ENCODE data around the gene FADS6.

Gene FADS6

DNA sequence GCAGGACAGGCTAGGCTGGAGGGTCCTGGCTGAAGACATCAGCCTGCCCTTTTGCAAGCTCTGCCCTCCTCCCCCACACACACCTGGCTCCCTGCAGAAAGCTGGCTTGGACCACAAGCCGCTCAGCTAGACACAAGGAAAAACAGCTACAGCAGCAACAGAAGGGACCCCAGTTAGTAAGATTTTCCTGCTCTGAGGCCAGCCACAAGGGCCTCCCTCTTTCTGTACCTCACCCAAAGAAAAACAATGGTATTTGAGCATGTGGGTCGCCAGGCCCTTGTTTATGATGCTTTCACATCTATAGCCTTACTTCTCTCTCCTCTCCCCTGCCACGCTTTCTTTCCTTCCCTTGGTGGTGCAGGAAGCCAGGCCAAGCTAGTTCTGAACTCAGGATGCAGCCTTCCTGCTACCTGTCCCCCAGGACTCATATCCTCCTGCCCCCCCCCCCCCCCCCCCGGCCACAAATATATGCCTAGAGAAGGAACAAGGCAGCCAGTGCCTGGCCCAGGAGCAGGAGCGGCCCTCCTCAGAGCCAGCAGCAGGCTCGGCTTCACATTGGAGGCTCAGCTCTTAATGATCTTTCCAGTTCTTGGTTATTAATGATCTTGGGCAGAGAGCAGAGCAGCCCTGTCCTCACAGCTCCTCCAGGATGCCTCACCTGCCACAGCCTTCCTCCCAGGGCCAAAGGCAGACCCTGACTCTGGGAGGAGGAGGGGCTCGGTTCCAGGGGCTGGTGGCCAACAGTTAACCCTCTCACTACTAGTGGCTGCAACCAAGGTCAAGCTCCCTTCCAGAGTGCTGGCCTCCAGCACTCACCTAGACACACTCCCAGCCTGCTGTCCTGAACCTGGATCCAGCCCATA, 53.2 kb downstream of the FADS6 start:
- Histone ChIP-seq H3K23ac (ENCODE audit: low read length) (peak overlapping the region; percentile 35), H3K4me2 (ENCODE audit: low read length) (no peak overlapping the region), H3K36me3 (ENCODE audit: control insufficient read depth, insufficient read depth, low read length) (no peaks in the 10 kb centered on the region), H3K18ac (ENCODE audit: low read length) (no peak overlapping the region), H4K5ac (ENCODE audit: low read length) (no peak overlapping the region), H3K79me2 (ENCODE audit: control insufficient read depth, insufficient read depth, low read length) (no peaks in the 10 kb centered on the region), H3K9ac (ENCODE audit: low read length) (no peak overlapping the region), H3K4me3 (ENCODE audit: low read length) (no peak overlapping the region), H3K4ac (ENCODE audit: low read depth, low read length) (no peak overlapping the region), H3K56ac (ENCODE audit: low read length) (peak overlapping the region; percentile 25), H2BK5ac (ENCODE audit: low read length) (no peak overlapping the region), H3K4me1 (ENCODE audit: control insufficient read depth, low read depth, low read length) (peaks cover 4% of the 10 kb centered on the region), H3K79me1 (ENCODE audit: low read length) (no peaks in the 10 kb centered on the region), H2BK120ac (ENCODE audit: low read depth, low read length) (no peak overlapping the region), H2AK5ac (ENCODE audit: low read length) (no peak overlapping the region), H3K27ac (ENCODE audit: low read depth, low read length) (no peak overlapping the region), H3K27me3 (ENCODE audit: insufficient read depth, low read length, poor library complexity) (peaks cover 2% of the 10 kb centered on the region), H2BK15ac (replicated peaks; ENCODE audit: low read depth) (no peak overlapping the region), H4K8ac (ENCODE audit: low read depth, low read length) (no peak overlapping the region)
- WGBS (ENCODE audit: extremely low coverage, insufficient coverage, low lambda C conversion rate), result no CpG with 5 or more reads among the region's 7 CpGs
- DNase-seq, result no peak

DNA sequence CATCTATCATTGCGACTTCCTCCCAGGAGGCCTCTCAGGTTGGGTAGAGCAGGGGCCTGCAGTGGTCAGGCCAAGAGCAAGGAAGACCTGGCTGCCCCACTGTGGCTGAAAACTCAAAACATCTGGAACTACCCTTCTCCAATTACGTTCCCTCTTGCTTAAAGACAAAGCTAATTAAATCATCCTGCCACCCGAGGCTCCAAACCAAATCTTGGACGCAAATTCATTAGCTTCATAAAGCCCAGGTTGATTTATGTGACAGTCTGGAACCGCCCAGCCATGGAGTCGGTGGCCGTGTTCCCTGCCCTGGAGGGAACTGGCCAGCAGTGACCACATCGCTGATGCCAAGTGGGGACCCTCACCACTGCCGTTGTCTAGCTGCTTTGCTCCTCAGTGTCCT, 55.2 kb downstream of the FADS6 start:
- H3K36me3 ChIP-seq (ENCODE audit: control insufficient read depth, insufficient read depth, low read length), result no peaks in the 10 kb centered on the region
- peaks cover 4% of the 10 kb centered on the region for H3K4me1 ChIP-seq (ENCODE audit: control insufficient read depth, low read depth, low read length)
- H3K27me3 ChIP-seq (ENCODE audit: insufficient read depth, low read length, poor library complexity), result no peaks in the 10 kb centered on the region
- H2BK5ac ChIP-seq (ENCODE audit: low read length), result no peak overlapping the region
- H3K4me3 ChIP-seq (ENCODE audit: low read length), result no peak overlapping the region
- no peak overlapping the region for H3K27ac ChIP-seq (ENCODE audit: low read depth, low read length)
- no peak overlapping the region for H2BK120ac ChIP-seq (ENCODE audit: low read depth, low read length)
- no peaks in the 10 kb centered on the region for H3K79me2 ChIP-seq (ENCODE audit: control insufficient read depth, insufficient read depth, low read length)
- H3K18ac ChIP-seq (ENCODE audit: low read length), result no peak overlapping the region
- no peak overlapping the region for H3K23ac ChIP-seq (ENCODE audit: low read length)
- H3K4me2 ChIP-seq (ENCODE audit: low read length), result no peak overlapping the region
- no peak overlapping the region for H3K4ac ChIP-seq (ENCODE audit: low read depth, low read length)
- no peak for DNase-seq
- no CpG with 5 or more reads among the region's 9 CpGs for WGBS (ENCODE audit: extremely low coverage, insufficient coverage, low lambda C conversion rate)
- no peak overlapping the region for H3K9ac ChIP-seq (ENCODE audit: low read length)
- no peak overlapping the region for H4K8ac ChIP-seq (ENCODE audit: low read depth, low read length)
- H3K56ac ChIP-seq (ENCODE audit: low read length), result no peak overlapping the region
- H2AK5ac ChIP-seq (ENCODE audit: low read length), result no peak overlapping the region
- H2BK15ac ChIP-seq (replicated peaks; ENCODE audit: low read depth), result no peak overlapping the region
- no peaks in the 10 kb centered on the region for H3K79me1 ChIP-seq (ENCODE audit: low read length)
- no peak overlapping the region for H4K5ac ChIP-seq (ENCODE audit: low read length)

DNA sequence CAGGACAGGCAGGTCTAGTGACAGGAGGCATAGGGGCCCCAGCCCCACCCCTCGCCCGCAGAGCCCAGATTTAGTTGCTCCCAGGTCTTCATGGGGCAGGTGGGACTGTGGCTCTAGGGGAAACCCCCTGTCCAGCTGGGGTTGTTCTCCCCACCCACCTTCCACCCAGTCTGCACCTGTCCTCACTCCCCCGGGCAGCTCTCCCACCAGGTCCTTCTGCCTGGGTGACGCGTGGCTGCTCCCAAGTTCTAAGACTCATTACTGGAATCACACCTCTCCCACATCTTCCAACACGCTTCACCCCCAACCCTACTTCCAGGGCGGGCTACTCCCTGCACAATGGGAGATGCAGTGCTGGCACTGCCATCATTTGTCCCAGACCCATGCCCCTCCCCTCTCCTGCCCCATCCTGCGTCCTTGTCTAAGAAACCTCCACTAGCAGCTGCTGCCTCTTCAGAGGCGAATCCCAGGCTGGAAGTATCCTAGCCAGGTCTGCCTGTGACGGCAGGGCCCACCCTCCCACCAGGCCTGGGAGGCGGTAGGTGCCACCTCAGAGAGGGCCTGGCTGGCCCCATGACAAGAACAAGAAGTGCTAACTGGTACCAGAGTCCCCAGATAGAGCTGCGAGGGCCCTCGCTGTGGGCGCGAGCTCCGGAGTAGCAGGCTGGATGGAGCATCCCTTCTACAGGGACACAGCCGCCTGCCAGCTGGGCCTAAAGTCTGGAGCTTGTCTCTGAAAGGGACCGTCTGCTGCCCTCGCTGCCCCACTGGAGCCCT, 56.6 kb downstream of the FADS6 start:
- Histone ChIP-seq H3K4ac (ENCODE audit: low read depth, low read length) (no peak overlapping the region), H3K18ac (ENCODE audit: low read length) (no peak overlapping the region), H2BK15ac (replicated peaks; ENCODE audit: low read depth) (no peak overlapping the region), H2BK5ac (ENCODE audit: low read length) (no peak overlapping the region), H4K8ac (ENCODE audit: low read depth, low read length) (no peak overlapping the region), H3K9ac (ENCODE audit: low read length) (no peak overlapping the region), H3K23ac (ENCODE audit: low read length) (no peak overlapping the region), H3K36me3 (ENCODE audit: control insufficient read depth, insufficient read depth, low read length) (no peaks in the 10 kb centered on the region), H4K5ac (ENCODE audit: low read length) (no peak overlapping the region), H3K79me2 (ENCODE audit: control insufficient read depth, insufficient read depth, low read length) (no peaks in the 10 kb centered on the region), H3K4me1 (ENCODE audit: control insufficient read depth, low read depth, low read length) (peaks cover 4% of the 10 kb centered on the region), H3K4me3 (ENCODE audit: low read length) (no peak overlapping the region), H2AK5ac (ENCODE audit: low read length) (no peak overlapping the region), H3K27me3 (ENCODE audit: insufficient read depth, low read length, poor library complexity) (no peaks in the 10 kb centered on the region), H3K79me1 (ENCODE audit: low read length) (no peaks in the 10 kb centered on the region), H3K27ac (ENCODE audit: low read depth, low read length) (no peak overlapping the region), H2BK120ac (ENCODE audit: low read depth, low read length) (no peak overlapping the region), H3K4me2 (ENCODE audit: low read length) (no peak overlapping the region), H3K56ac (ENCODE audit: low read length) (no peak overlapping the region)
- no CpG with 5 or more reads among the region's 19 CpGs for WGBS (ENCODE audit: extremely low coverage, insufficient coverage, low lambda C conversion rate)
- DNase-seq, result no peak

GRCh38 chr17:74836191-74836590, 57.2 kb downstream of the FADS6 start:
- no peak overlapping the region for H2BK5ac ChIP-seq (ENCODE audit: low read length)
- H3K79me2 ChIP-seq (ENCODE audit: control insufficient read depth, insufficient read depth, low read length), result no peaks in the 10 kb centered on the region
- no peak overlapping the region for H3K4me2 ChIP-seq (ENCODE audit: low read length)
- no peak overlapping the region for H3K9ac ChIP-seq (ENCODE audit: low read length)
- H4K8ac ChIP-seq (ENCODE audit: low read depth, low read length), result no peak overlapping the region
- no peak overlapping the region for H3K4me3 ChIP-seq (ENCODE audit: low read length)
- WGBS (ENCODE audit: extremely low coverage, insufficient coverage, low lambda C conversion rate), result no CpG with 5 or more reads among the region's 26 CpGs
- H2BK15ac ChIP-seq (replicated peaks; ENCODE audit: low read depth), result no peak overlapping the region
- no peak overlapping the region for H2AK5ac ChIP-seq (ENCODE audit: low read length)
- no peak overlapping the region for H3K27ac ChIP-seq (ENCODE audit: low read depth, low read length)
- no peak overlapping the region for H4K5ac ChIP-seq (ENCODE audit: low read length)
- no peak overlapping the region for H3K4ac ChIP-seq (ENCODE audit: low read depth, low read length)
- no peak overlapping the region for H2BK120ac ChIP-seq (ENCODE audit: low read depth, low read length)
- no peak for DNase-seq
- no peaks in the 10 kb centered on the region for H3K27me3 ChIP-seq (ENCODE audit: insufficient read depth, low read length, poor library complexity)
- no peak overlapping the region for H3K23ac ChIP-seq (ENCODE audit: low read length)
- H3K36me3 ChIP-seq (ENCODE audit: control insufficient read depth, insufficient read depth, low read length), result no peaks in the 10 kb centered on the region
- no peak overlapping the region for H3K18ac ChIP-seq (ENCODE audit: low read length)
- H3K4me1 ChIP-seq (ENCODE audit: control insufficient read depth, low read depth, low read length), result peaks cover 4% of the 10 kb centered on the region
- H3K79me1 ChIP-seq (ENCODE audit: low read length), result no peaks in the 10 kb centered on the region
- no peak overlapping the region for H3K56ac ChIP-seq (ENCODE audit: low read length)

GRCh38 chr17:74833501-74834377, 59.7 kb downstream of the FADS6 start:
- Histone ChIP-seq H3K18ac (ENCODE audit: low read length) (no peak overlapping the region), H3K23ac (ENCODE audit: low read length) (no peak overlapping the region), H3K36me3 (ENCODE audit: control insufficient read depth, insufficient read depth, low read length) (no peaks in the 10 kb centered on the region), H3K4me3 (ENCODE audit: low read length) (no peak overlapping the region), H3K27me3 (ENCODE audit: insufficient read depth, low read length, poor library complexity) (no peaks in the 10 kb centered on the region), H3K79me1 (ENCODE audit: low read length) (no peaks in the 10 kb centered on the region), H3K9ac (ENCODE audit: low read length) (no peak overlapping the region), H2BK15ac (replicated peaks; ENCODE audit: low read depth) (no peak overlapping the region), H3K4me2 (ENCODE audit: low read length) (no peak overlapping the region), H4K8ac (ENCODE audit: low read depth, low read length) (no peak overlapping the region), H2BK120ac (ENCODE audit: low read depth, low read length) (no peak overlapping the region), H2AK5ac (ENCODE audit: low read length) (no peak overlapping the region), H3K4me1 (ENCODE audit: control insufficient read depth, low read depth, low read length) (no peaks in the 10 kb centered on the region), H4K5ac (ENCODE audit: low read length) (no peak overlapping the region), H3K79me2 (ENCODE audit: control insufficient read depth, insufficient read depth, low read length) (no peaks in the 10 kb centered on the region), H3K56ac (ENCODE audit: low read length) (no peak overlapping the region), H3K4ac (ENCODE audit: low read depth, low read length) (no peak overlapping the region), H2BK5ac (ENCODE audit: low read length) (no peak overlapping the region), H3K27ac (ENCODE audit: low read depth, low read length) (no peak overlapping the region)
- DNase-seq, result no peak
- WGBS (ENCODE audit: extremely low coverage, insufficient coverage, low lambda C conversion rate), result no CpG with 5 or more reads among the region's 16 CpGs

Data from mesendoderm (in vitro differentiated cells).